HL-60/S4 (cell line): ENCODE measurements around the gene SEMA3B.

Source experiments
- in situ Hi-C: fragments of 300-500 bp; cut with MboI; formaldehyde crosslinking; loops from 2 replicates; pipeline ENCODE4 v1.14.3; 2022; ENCODE audit warnings: low sequenced_read_pairs

The SEMA3B gene

GRCh38 chr3:50327129-50327528, 58.2 kb downstream of the SEMA3B start:
- in situ Hi-C loops, result no loop called here
